Pancreas (tissue), 10 donors: ENCODE measurements around the gene CYS1. TPM values are rescaled to one million over a fixed set of nuclear protein-coding genes. Genes with fewer than 3 reads are reported as not detected.
"Not testable (repeated sequence)": the region's sequence is repeated elsewhere in the genome, so short reads cannot be mapped to it uniquely, and the experiment has no call there.

Experiments used
- ATAC-seq, 4 donors: fragments of 200-7000 bp; cut with Tn5 transposase; one replicate each; pipeline versions ENCODE4 v1.8.0 to v1.9.1; 2020; ENCODE audit warnings: mild to moderate bottlenecking in 4 of 4, moderate library complexity in 4 of 4
- DNase-seq, 6 donors: peaks; one replicate each; pipeline ENCODE4 v3.0.0-alpha.2; 2020
- FAIRE-seq: peaks from 2 replicates; lab custom pipeline; 2012; peaks lifted over from hg19 to GRCh38; lab: Jason Lieb, UNC
- H3K27ac ChIP-seq, 4 donors: fragments of 200-600 bp; sonication (generic); 1 replicate in 3 of 4; 2 replicates in 1 of 4; pipeline versions ENCODE4 v1.5.0 to v1.8.0; 2020
- H3K27me3 ChIP-seq, 4 donors: fragments of 200-600 bp; one replicate each; pipeline ENCODE4 v1.8.0; 2021
- H3K36me3 ChIP-seq, 3 donors: fragments of 200-600 bp; sonication (generic) in 1 of 3; one replicate each; pipeline versions ENCODE4 v1.5.0 to v1.8.0; 2020 to 2021
- H3K4me1 ChIP-seq, 3 donors: fragments of 200-600 bp; one replicate each; pipeline ENCODE4 v1.8.0; 2021
- H3K4me3 ChIP-seq, 4 donors: fragments of 200-600 bp; sonication (generic) in 2 of 4; one replicate each; pipeline versions ENCODE4 v1.5.0 to v1.8.0; 2020 to 2021
- H3K9me3 ChIP-seq, 4 donors: fragments of 200-600 bp; one replicate each; pipeline ENCODE4 v1.8.0; 2021
- CTCF ChIP-seq, 4 donors: fragments of 200-600 bp; sonication (generic) in 3 of 4; IDR thresholded peaks; one replicate each; pipeline versions ENCODE4 v1.5.0 to v1.8.0; 2021; ENCODE audit warnings: antibody characterized with exemption in 4 of 4
- WGBS, 2 donors: extraction: QIAGEN DNeasy Blood & Tissue Kit; methylation state at CpG; one replicate each; pipeline ENCODE4 v1.1.7; 2013; 5-methylcytosine and 5-hydroxymethylcytosine counted together
- intact Hi-C, 3 donors: fragments of 100-400 bp; cut with DNase I; formaldehyde crosslinking; loops; one replicate each; pipeline versions ENCODE4 v1.11.1 to v1.14.2; 2022
- polyA plus RNA-seq, 2 donors: library from polyadenylated mRNA; stranded (reverse); fragments of 200-250 nt; gene quantifications; one replicate each; pipeline ENCODE4 v1.2.3, GENCODE V29; 2013
- total RNA-seq, 6 donors: library from RNA; stranded (reverse); fragmentation: NEBNext Ultra II Directional in 4 of 6; extraction: Animal tissue kit (Norgen Biotek cat#: 25700) in 4 of 6; gene quantifications; one replicate each; pipeline versions ENCODE4 v1.2.1 to v1.2.4, GENCODE V29; 2021 to 2023
- donor health status: healthy with polysubstance abuse.
- donor health status: DM: no; HTN: no; CAD: no; lungs with moderate emphysema.
- donor health status: DM: no; HTN: no; CAD: no.
- donor health status: control.
- donor health status: control.
- donor health status: Bipolar disorder and iron deficiency.
- donor health status: DM: yes; HTN: yes; CAD: no.
- donor health status: DM: no; HTN: no; CAD: no.
- donor health status: DM: no; HTN: no; CAD: no.
- donor health status: DM: yes; HTN: yes; CAD: no.

CYS1 gene
- total and polyA plus RNA-seq, 8 donors: 18.9 to 51.3 (median 21.7) TPM

- Histone ChIP-seq H3K27me3 (no peaks in the 10 kb centered on the region), H3K4me3 (no peak overlapping the region), H3K4me1 (peaks cover 0 to 6% (median 4%) of the 10 kb centered on the region in 3 donors), H3K9me3 (no peaks in the 10 kb centered on the region), H3K36me3 (no peaks in the 10 kb centered on the region), H3K27ac (no peak overlapping the region)
- FAIRE-seq: no peak
- intact Hi-C loops: no loop called here
- peak in 1 of 6 donors; percentile 37 for DNase-seq
- ATAC-seq: no peak
- 87 to 92% methylated on average over 8 of the region's 8 CpGs for WGBS, 2 donors
- TF ChIP-seq CTCF (IDR thresholded peaks at IDR 0.05): no peak
Observed at GRCh38 chr2:10016802-10017258, 63.4 kb downstream of the CYS1 start.

GRCh38 chr2:10016001-10016801 is 64.0 kb downstream of the CYS1 start:
- Histone ChIP-seq H3K9me3 (no peaks in the 10 kb centered on the region), H3K4me1 (peaks cover 0 to 6% (median 4%) of the 10 kb centered on the region in 3 donors), H3K27ac (no peak overlapping the region), H3K36me3 (no peaks in the 10 kb centered on the region), H3K27me3 (no peaks in the 10 kb centered on the region), H3K4me3 (no peak overlapping the region)
- TF ChIP-seq CTCF (IDR thresholded peaks at IDR 0.05): no peak
- FAIRE-seq (no peak), DNase-seq (peak in 1 of 6 donors; percentile 35), ATAC-seq (no peak)
- WGBS, 2 donors: 95 to 96% methylated on average over 35 of the region's 35 CpGs
- intact Hi-C loops: no loop called here

GRCh38 chr2:10015376-10015989 is 64.7 kb downstream of the CYS1 start:
- H3K9me3 ChIP-seq: not testable (repeated sequence)

GRCh38 chr2:10014418-10015190 is 65.6 kb downstream of the CYS1 start:
- Histone ChIP-seq H3K4me3 (no peak overlapping the region), H3K36me3 (no peaks in the 10 kb centered on the region), H3K9me3 (no peaks in the 10 kb centered on the region), H3K27me3 (no peaks in the 10 kb centered on the region), H3K27ac (no peak overlapping the region), H3K4me1 (peaks cover 6 to 8% (median 8%) of the 10 kb centered on the region in 3 donors)
- 94 to 97% methylated on average over 42 of the region's 42 CpGs for WGBS, 2 donors
- ATAC-seq: no peak
- DNase-seq: peak in 1 of 6 donors; percentile 41
- no peak for TF ChIP-seq CTCF (IDR thresholded peaks at IDR 0.05)
- intact Hi-C loops: no loop called here
- FAIRE-seq: no peak

More at GRCh38 chr2:10015376-10015989, 64.7 kb downstream of the CYS1 start:
- H3K4me1 ChIP-seq, ATAC-seq, H3K36me3 ChIP-seq, FAIRE-seq, H3K27ac ChIP-seq, H3K27me3 ChIP-seq, H3K4me3 ChIP-seq, intact Hi-C loops: not testable (repeated sequence)
- DNase-seq: peak in 1 of 6 donors; percentile 12
- 98% methylated on average over 37 to 42 of the region's 44 CpGs for WGBS, 2 donors

DNA sequence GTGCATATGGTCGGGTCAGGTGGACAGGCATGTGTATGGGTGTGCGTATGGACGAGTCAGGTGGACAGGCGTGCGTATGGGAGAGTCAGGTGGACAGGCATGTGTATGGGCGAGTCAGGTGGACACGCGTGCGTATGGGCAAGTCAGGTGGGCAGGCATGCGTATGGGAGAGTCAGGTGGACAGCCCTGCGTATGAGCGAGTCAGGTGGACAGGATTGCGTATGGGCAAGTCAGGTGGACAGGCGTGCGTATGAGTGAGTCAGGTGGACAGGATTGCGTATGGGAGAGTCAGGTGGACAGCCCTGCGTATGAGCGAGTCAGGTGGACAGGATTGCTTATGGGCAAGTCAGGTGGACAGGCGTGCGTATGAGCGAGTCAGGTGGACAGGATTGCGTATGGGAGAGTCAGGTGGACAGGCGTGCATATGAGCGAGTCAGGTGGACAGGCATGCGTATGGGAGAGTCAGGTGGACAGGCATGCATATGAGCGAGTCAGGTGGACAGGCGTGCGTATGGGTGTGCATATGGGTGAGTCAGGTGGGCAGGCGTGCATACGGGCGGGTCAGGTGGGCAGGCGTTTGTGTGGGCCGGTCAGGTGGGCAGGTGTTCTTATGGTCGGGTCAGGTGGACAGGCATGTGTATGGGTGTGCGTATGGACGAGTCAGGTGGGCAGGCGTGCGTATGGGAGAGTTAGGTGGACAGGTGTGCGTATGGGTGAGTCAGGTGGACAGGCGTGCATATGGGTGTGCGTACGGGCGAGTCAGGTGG is 66.4 kb downstream of the CYS1 start:
- H3K4me1 ChIP-seq: peaks cover 12 to 15% (median 12%) of the 10 kb centered on the region in 3 donors
- peak in 3 of 6 donors; percentile 3 to 47 (median 8) for DNase-seq

More for the DNA sequence above, 66.4 kb downstream of the CYS1 start:
- intact Hi-C loops, H3K27me3 ChIP-seq, ATAC-seq, H3K9me3 ChIP-seq, H3K36me3 ChIP-seq, FAIRE-seq, H3K4me3 ChIP-seq, H3K27ac ChIP-seq: not testable (repeated sequence)
- WGBS, 2 donors: 97% methylated on average over 43 of the region's 43 CpGs
